RPMI7951 (cell line): ENCODE measurements around the gene SIL1. TPM values are rescaled to one million over a fixed set of nuclear protein-coding genes. Genes with fewer than 3 reads are reported as not detected.
"Not testable (repeated sequence)": the region's sequence is repeated elsewhere in the genome, so short reads cannot be mapped to it uniquely, and the experiment has no call there.

Experiments used
- DNase-seq: peaks from one replicate; pipeline ENCODE4 v3.0.0-alpha.2; 2012; ENCODE audit warnings: low read depth
- total RNA-seq: library from RNA; depleted of rRNA; stranded (reverse); fragments of >200 nt; shearing (Covaris generic); gene quantifications from 2 replicates; pipeline ENCODE4 v1.2.3, GENCODE V29; 2014; rRNA removed

SIL1 gene
- total RNA-seq, 1 experiment from 2014 or later: 21.4 TPM

- no peak for DNase-seq
Observed at GRCh38 chr5:138926257-138926656, 271.9 kb downstream of the SIL1 start.

DNA sequence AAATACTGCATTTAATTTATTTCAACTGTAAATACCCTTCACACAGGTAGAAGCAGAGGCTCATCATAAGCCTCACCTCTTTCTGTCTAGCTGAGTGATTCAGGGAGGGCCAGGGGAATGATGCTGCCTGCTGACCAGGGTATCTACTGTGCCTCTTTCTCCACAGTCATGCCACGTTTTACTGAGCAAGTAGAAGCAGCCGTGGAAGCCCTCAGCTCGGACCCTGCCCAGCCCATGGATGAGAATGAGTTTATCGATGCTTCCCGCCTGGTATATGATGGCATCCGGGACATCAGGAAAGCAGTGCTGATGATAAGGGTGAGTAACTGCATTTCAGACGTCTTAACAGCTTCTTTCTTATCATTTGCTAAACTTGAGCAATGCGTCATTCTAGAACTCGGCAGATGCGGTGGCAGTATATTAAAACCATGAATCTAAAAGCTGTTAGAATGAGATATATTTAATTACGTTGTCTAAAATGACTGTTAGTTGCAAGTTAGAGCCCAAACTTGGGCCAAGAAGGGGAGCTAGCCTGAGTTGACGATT, 273.0 kb downstream of the SIL1 start:
- DNase-seq: no peak

DNA sequence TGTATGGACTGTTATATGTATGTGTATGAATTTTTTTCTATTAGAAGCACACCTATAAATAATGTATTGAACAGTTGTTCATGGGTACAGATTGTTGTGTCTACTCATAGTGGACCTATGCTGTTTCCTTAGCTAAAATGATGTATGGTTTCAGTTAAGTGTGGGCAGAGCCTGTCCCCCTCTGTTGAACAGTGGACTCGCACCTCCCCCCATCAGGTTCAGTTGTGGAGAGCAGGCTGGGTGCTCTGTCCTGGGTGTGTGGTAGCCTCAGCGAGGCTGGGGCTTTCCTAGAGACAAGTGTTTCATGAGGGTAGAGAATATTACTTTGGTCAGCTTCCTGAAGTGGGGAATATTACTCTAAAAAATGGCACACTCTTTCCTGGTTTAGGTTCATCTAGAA, 275.7 kb downstream of the SIL1 start:
- DNase-seq: no peak

GRCh38 chr5:138921362-138921761, 276.8 kb downstream of the SIL1 start:
- not testable (repeated sequence) for DNase-seq

GRCh38 chr5:138920181-138920580, 278.0 kb downstream of the SIL1 start:
- no peak for DNase-seq

DNA sequence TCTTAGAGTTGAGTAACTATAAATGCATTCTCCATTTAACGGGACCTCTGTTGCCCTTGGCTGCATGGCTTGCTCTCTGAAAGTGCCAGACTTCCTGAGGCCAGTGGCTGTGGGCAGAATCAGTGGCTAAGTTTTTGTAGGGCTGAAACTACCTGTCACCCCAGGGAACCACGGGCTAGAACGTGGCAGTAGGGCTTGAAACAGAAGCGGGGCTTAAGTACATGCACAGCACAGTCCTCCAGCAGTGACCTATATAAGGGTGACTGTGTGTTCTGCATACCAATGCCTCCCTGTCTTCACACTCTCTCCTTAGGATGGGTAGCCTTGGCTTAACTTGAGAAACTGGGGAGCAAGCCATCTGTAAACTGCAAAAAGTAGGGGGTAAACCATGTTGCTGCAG, 279.5 kb downstream of the SIL1 start:
- DNase-seq: no peak

DNA sequence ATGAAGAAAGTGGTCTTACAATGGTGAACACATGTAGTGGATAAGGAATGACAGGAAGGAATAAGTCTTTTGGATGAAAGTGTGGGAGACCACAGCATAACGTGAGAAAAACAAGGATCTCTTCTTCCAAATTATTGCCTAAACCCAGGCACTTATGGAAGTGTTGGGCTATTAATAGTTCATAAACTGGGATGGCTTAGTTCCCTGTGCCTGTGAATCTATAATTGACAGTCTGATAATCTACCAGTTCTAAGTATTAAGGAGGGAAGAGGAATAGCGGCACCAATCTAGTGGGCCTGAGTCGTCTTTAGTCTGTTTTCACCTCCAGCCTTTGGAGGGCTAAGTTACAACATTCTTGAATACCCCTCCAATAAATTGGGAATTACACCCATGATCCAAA, 283.8 kb downstream of the SIL1 start:
- no peak for DNase-seq

- no peak for DNase-seq
Observed at GRCh38 chr5:138913773-138914172, 284.4 kb downstream of the SIL1 start.

GRCh38 chr5:138912093-138912492, 286.1 kb downstream of the SIL1 start:
- DNase-seq: no peak

GRCh38 chr5:138911441-138911840, 286.7 kb downstream of the SIL1 start:
- no peak for DNase-seq

- peak; percentile 15 for DNase-seq
Observed at GRCh38 chr5:138910546-138911185, 287.5 kb downstream of the SIL1 start.

DNA sequence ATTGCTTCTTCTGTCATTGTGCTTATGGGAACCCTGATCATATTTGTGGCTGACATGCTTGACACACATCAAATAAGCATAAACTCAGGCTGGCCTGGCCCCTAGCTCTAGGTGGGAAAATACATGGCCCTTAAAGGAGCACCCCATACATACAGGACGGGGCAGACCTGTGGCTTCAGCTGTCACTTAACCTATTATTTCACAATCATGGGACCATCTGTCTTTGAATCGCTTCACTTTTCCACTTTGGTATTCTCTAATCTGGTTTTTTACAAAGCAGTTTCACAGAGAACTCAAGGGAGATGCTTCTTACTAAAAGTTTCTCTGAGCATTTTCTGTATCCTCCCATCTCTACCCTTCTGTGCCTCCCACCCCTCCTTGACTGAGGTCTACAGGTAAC, 288.4 kb downstream of the SIL1 start:
- DNase-seq: no peak

DNA sequence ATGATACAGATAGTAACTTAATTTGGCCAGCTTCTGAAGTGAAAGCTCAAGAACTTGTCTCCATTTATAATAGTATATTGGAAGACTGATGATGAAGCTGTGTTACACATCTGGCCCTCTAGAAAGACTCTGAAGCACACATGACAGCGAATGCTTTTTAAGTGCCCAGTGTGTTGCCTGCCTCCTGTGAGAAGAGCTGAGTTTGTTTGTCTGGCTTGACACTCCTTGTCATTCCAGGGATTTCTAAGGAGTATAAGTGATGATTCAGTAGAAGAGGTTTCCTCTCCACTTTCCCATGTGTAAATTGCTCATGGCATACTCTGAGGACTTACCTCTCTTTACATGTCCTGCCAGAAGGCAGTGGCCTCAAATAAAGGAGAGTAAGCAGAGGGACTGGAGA, 292.6 kb downstream of the SIL1 start:
- DNase-seq: peak; percentile 7

DNA sequence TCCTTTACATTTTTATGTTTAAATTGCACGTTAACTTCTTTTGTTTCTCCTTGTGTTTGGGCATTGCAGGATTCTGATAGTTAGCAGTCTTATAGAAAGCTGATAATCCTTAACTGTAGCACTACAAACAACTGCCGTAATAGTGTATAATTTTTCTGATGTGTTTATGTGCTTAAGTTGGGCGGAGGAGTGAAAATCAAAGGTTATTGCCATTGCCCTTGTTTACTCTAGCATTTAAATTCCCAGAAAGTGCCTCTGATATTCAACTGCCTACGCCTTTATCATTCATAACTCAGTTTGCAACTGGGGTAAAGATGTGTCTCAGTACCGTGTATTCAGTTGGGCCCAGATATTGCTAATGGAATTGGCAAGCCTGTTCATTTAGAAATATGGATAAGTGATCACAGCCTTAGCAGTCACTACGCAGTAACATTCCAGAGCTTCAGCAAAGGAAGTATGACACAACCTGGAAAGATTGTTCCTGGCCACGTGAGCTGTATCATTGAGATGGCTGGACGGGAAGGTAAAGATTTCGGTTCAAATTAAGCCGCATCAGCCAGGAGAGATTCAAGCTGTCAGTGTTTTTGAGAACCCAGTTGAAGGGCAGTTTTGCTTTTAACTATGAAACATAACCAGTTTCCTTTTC, 294.9 kb downstream of the SIL1 start:
- DNase-seq: no peak

DNA sequence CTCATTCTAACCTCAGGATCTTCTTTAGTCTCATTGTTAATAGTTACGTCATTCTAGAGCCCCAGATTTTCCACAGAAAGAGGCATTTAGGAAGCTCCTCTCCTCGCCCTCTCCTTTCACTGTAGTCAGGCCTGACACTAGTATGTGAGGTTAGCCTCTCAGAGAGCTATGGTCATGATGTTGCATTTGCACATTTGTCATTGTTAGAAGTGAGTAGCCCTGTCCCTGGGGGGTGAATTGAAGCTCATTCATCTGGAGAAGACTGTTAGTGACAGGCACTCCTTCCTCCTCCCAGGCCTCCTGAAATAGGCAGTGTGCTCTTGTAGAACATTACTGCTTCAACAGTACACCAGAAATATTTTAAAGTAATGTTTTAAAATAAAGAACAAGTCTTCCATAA, 296.5 kb downstream of the SIL1 start:
- DNase-seq: peak; percentile 11

GRCh38 chr5:138900281-138900965, 297.7 kb downstream of the SIL1 start:
- peak; percentile 78 for DNase-seq

GRCh38 chr5:138898742-138899141, 299.4 kb downstream of the SIL1 start:
- DNase-seq: no peak

DNA sequence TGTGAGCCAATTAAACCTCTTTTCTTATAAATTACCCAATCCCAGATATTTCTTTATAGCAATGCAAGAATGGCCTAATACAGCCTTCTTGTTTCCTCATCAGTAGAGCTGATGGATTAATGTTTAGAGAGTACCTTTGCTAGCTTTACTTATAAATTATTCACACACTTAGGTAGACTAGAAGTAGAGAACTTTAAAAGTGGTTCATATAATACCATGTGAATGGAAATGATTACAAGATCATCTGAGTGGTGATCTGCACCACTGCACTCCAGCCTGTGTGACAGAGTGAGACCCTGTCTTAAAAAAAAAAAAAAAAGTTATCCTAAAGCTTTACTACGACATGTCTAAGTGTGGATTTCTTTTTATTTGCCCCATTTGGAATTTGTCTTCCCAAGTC, 299.9 kb downstream of the SIL1 start:
- DNase-seq: no peak

Other genes with a start within 250 kb of the SIL1 start
- gene MATR3, start 95.4 kb upstream of the SIL1 start, total RNA-seq: 209 and 241 TPM in 2 replicates
- 34.9 and 45.4 TPM in 2 replicates for gene PAIP2, start 143.5 kb upstream of the SIL1 start, total RNA-seq
- gene SLC23A1, start 184.9 kb upstream of the SIL1 start, total RNA-seq: not detected in 2 replicates
- gene MZB1, start 191.5 kb upstream of the SIL1 start, total RNA-seq: not detected in 2 replicates
- 0.10 and 0.12 TPM in 2 replicates for gene PROB1, start 196.7 kb upstream of the SIL1 start, total RNA-seq
- 4.7 and 6.1 TPM in 2 replicates for gene SPATA24, start 205.7 kb upstream of the SIL1 start, total RNA-seq
- 8.7 and 10.3 TPM in 2 replicates for gene DNAJC18, start 241.2 kb upstream of the SIL1 start, total RNA-seq